Measurements from ENCODE around the gene ACSF3.

GRCh38 chr16:89141884-89142267, 48.2 kb downstream of the ACSF3 start:
- TF ChIP-seq EP300 (IDR thresholded peaks at IDR 0.05) (no peak), POLR2A (IDR thresholded peaks at IDR 0.05) (no peak)
- TF ChIP-seq, protein P1, sequence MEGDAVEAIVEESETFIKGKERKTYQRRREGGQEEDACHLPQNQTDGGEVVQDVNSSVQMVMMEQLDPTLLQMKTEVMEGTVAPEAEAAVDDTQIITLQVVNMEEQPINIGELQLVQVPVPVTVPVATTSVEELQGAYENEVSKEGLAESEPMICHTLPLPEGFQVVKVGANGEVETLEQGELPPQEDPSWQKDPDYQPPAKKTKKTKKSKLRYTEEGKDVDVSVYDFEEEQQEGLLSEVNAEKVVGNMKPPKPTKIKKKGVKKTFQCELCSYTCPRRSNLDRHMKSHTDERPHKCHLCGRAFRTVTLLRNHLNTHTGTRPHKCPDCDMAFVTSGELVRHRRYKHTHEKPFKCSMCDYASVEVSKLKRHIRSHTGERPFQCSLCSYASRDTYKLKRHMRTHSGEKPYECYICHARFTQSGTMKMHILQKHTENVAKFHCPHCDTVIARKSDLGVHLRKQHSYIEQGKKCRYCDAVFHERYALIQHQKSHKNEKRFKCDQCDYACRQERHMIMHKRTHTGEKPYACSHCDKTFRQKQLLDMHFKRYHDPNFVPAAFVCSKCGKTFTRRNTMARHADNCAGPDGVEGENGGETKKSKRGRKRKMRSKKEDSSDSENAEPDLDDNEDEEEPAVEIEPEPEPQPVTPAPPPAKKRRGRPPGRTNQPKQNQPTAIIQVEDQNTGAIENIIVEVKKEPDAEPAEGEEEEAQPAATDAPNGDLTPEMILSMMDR (IDR thresholded peaks at IDR 0.05) = no peak
